Activated CD4-positive, alpha-beta T cell treated with anti-CD3 and anti-CD28 coated beads, Interleukin-2, amount 50 U/mL, for 1 hour (primary cell): ENCODE data around the gene DYSF.
"Not testable (repeated sequence)": the region's sequence is repeated elsewhere in the genome, so short reads cannot be mapped to it uniquely, and the experiment has no call there.

ENCODE experiments used
- DNase-seq: peaks from one replicate; pipeline ENCODE4 v3.0.0-alpha.2; 2020

Gene DYSF

GRCh38 chr2:71473346-71474031 is 20.1 kb downstream of the DYSF start:
- no peak for DNase-seq

GRCh38 chr2:71474116-71474743 is 20.9 kb downstream of the DYSF start:
- no peak for DNase-seq

- DNase-seq: no peak
Measured at GRCh38 chr2:71474744-71475397, 21.5 kb downstream of the DYSF start.

- DNase-seq: no peak
Measured at GRCh38 chr2:71476495-71476894, 23.1 kb downstream of the DYSF start.

- DNase-seq: no peak
Measured at GRCh38 chr2:71477231-71477691, 23.9 kb downstream of the DYSF start.

GRCh38 chr2:71478806-71479205 is 25.4 kb downstream of the DYSF start:
- no peak for DNase-seq

- DNase-seq: no peak
Measured at GRCh38 chr2:71479261-71479660, 25.9 kb downstream of the DYSF start.

- no peak for DNase-seq
Measured at GRCh38 chr2:71481111-71481510, 27.8 kb downstream of the DYSF start.

GRCh38 chr2:71482055-71482454 is 28.7 kb downstream of the DYSF start:
- no peak for DNase-seq

- DNase-seq: no peak
Measured at GRCh38 chr2:71483246-71483645, 29.9 kb downstream of the DYSF start.

GRCh38 chr2:71484354-71484753 is 31.0 kb downstream of the DYSF start:
- DNase-seq: no peak

GRCh38 chr2:71486881-71487640 is 33.7 kb downstream of the DYSF start:
- DNase-seq: no peak

- DNase-seq: not testable (repeated sequence)
Measured at GRCh38 chr2:71491551-71491950, 38.2 kb downstream of the DYSF start.

GRCh38 chr2:71492112-71492511 is 38.8 kb downstream of the DYSF start:
- DNase-seq: no peak

GRCh38 chr2:71494091-71494490 is 40.7 kb downstream of the DYSF start:
- no peak for DNase-seq

- no peak for DNase-seq
Measured at GRCh38 chr2:71494523-71495155, 41.3 kb downstream of the DYSF start.

GRCh38 chr2:71496156-71496770 is 42.9 kb downstream of the DYSF start:
- DNase-seq: no peak

GRCh38 chr2:71498261-71498701 is 44.9 kb downstream of the DYSF start:
- no peak for DNase-seq

- no peak for DNase-seq
Measured at GRCh38 chr2:71499691-71500090, 46.3 kb downstream of the DYSF start.

GRCh38 chr2:71500426-71501079 is 47.2 kb downstream of the DYSF start:
- no peak for DNase-seq

GRCh38 chr2:71502941-71503738 is 49.8 kb downstream of the DYSF start:
- no peak for DNase-seq
